ENCODE results near the gene CLCN7. TPM values are rescaled to one million over a fixed set of nuclear protein-coding genes. Genes with fewer than 3 reads are reported as not detected.

Gene CLCN7
- total RNA-seq, 2 donors from 2014 or later, result 43.3 to 47.0 TPM

DNA sequence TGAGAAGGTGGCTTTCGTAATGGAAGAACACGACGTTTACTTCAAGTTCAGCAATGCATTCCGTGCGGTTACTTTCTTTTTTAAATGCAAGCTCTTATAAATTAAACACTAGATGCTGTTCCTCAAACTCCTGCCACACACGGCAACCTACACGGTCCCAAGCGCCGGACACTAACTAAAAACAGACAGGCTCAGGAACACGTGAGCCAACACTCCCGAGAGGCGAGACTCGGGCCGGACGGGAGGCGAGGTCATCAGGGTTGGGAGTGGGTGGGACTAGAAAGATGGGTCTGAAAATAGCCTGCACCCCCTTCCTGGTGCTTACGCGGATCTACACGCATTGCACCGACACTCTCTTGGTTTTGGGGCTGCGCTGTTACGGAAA lies 6.4 kb downstream of the CLCN7 start:
- no peaks in the 10 kb centered on the region for H3K36me3 ChIP-seq
- DNase-seq (ENCODE audit: low spot score) (no peak), ATAC-seq (ENCODE audit: insufficient number of reproducible peaks, low FRiP score, low read depth) (no peak)
- TF ChIP-seq, protein P1, sequence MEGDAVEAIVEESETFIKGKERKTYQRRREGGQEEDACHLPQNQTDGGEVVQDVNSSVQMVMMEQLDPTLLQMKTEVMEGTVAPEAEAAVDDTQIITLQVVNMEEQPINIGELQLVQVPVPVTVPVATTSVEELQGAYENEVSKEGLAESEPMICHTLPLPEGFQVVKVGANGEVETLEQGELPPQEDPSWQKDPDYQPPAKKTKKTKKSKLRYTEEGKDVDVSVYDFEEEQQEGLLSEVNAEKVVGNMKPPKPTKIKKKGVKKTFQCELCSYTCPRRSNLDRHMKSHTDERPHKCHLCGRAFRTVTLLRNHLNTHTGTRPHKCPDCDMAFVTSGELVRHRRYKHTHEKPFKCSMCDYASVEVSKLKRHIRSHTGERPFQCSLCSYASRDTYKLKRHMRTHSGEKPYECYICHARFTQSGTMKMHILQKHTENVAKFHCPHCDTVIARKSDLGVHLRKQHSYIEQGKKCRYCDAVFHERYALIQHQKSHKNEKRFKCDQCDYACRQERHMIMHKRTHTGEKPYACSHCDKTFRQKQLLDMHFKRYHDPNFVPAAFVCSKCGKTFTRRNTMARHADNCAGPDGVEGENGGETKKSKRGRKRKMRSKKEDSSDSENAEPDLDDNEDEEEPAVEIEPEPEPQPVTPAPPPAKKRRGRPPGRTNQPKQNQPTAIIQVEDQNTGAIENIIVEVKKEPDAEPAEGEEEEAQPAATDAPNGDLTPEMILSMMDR (IDR thresholded peaks at IDR 0.05), result no peak
- no peak overlapping the region for H3K27ac ChIP-seq
- H3K4me3 ChIP-seq, result no peak overlapping the region
- H3K27me3 ChIP-seq (replicated peaks; ENCODE audit: insufficient read depth), result no peaks in the 10 kb centered on the region
- no peaks in the 10 kb centered on the region for H3K9me3 ChIP-seq
- peaks cover 3 to 7% of the 10 kb centered on the region in 2 donors for H3K4me1 ChIP-seq (ENCODE audit: control insufficient read depth in 1 of 2, low read depth in 2 of 2)

DNA sequence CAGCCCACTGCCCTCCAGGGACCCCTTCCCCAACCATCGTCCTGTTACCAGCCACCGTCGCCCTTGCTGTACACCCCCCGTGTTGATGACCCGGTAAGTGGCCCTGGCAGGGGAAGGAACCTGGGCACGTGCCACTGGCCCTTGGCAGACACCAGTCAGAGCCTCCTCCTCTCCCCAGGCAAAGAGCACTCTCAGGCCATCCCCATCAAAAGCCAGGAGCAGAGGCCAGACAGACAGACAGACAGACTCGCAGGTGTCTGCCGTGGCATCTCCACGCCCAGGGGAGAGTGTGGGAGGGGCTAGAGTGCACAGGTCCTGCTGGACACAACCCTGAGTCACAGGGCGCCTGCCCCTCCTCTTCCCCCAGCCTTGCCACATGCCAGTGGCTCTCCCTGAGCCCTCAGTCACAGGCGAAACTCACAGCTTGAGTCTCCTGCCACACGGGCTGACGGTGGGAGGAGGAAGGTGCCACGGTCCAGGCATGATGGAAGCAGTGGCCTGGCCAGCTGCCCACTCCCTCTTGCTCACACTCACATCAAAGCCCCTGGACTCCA lies 7.8 kb downstream of the CLCN7 start:
- Histone ChIP-seq H3K4me1 (ENCODE audit: control insufficient read depth in 1 of 2, low read depth in 2 of 2) (no peaks in the 10 kb centered on the region), H3K27ac (no peak overlapping the region), H3K9me3 (no peaks in the 10 kb centered on the region), H3K27me3 (replicated peaks; ENCODE audit: insufficient read depth) (no peaks in the 10 kb centered on the region), H3K4me3 (no peak overlapping the region), H3K36me3 (no peaks in the 10 kb centered on the region)
- ATAC-seq (ENCODE audit: insufficient number of reproducible peaks, low FRiP score, low read depth), result no peak
- TF ChIP-seq, protein P1 (IDR thresholded peaks at IDR 0.05), result no peak
- no peak for DNase-seq (ENCODE audit: low spot score)

DNA sequence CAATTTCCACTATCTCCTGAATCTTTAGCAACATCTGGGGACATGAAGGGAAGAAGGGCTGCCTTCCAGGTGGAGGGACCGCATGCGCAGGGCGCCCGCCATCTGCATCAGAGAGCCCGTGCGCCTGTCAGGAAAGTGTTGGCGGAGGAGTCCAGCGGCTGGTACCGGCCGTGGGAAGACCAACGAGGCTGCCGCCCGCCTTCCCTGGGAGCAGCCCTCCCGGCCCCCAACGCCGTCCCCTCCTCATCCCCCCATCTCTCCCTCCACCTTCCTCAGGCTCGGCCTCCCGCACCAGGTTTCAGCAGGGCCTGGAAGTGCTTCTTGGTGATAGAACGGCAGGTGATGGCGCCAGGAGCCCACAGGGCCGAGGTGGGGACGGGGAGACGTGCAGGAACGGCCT lies 8.8 kb downstream of the CLCN7 start:
- Histone ChIP-seq H3K27ac (no peak overlapping the region), H3K27me3 (replicated peaks; ENCODE audit: insufficient read depth) (no peaks in the 10 kb centered on the region), H3K4me3 (no peak overlapping the region), H3K36me3 (peaks cover 3% of the 10 kb centered on the region), H3K4me1 (ENCODE audit: control insufficient read depth in 1 of 2, low read depth in 2 of 2) (no peaks in the 10 kb centered on the region), H3K9me3 (no peaks in the 10 kb centered on the region)
- TF ChIP-seq, protein P1 (IDR thresholded peaks at IDR 0.05), result no peak
- no peak for DNase-seq (ENCODE audit: low spot score)
- no peak for ATAC-seq (ENCODE audit: insufficient number of reproducible peaks, low FRiP score, low read depth)

DNA sequence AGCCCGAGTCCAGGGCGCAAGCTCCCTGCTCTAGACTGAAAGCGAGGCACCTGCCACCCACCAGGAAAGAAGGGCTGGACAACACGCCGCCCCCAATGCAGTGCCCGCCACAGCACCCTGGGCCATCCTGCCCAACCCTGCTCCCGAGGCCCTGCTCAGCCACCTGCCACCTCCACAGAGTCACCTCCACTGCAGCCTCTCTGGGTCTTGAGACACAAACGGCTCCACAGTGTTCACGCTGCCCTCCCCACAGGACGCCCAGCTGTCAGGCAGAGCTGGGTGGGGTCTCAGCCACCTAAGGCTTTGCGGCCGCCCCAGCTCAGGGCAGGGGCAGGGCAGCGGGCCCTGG lies 9.3 kb downstream of the CLCN7 start:
- Histone ChIP-seq H3K4me3 (no peak overlapping the region), H3K4me1 (ENCODE audit: control insufficient read depth in 1 of 2, low read depth in 2 of 2) (no peaks in the 10 kb centered on the region), H3K27ac (no peak overlapping the region), H3K36me3 (peaks cover 9% of the 10 kb centered on the region), H3K27me3 (replicated peaks; ENCODE audit: insufficient read depth) (no peaks in the 10 kb centered on the region), H3K9me3 (no peaks in the 10 kb centered on the region)
- TF ChIP-seq, protein P1 (IDR thresholded peaks at IDR 0.05), result no peak
- ATAC-seq (ENCODE audit: insufficient number of reproducible peaks, low FRiP score, low read depth) (no peak), DNase-seq (ENCODE audit: low spot score) (no peak)

DNA sequence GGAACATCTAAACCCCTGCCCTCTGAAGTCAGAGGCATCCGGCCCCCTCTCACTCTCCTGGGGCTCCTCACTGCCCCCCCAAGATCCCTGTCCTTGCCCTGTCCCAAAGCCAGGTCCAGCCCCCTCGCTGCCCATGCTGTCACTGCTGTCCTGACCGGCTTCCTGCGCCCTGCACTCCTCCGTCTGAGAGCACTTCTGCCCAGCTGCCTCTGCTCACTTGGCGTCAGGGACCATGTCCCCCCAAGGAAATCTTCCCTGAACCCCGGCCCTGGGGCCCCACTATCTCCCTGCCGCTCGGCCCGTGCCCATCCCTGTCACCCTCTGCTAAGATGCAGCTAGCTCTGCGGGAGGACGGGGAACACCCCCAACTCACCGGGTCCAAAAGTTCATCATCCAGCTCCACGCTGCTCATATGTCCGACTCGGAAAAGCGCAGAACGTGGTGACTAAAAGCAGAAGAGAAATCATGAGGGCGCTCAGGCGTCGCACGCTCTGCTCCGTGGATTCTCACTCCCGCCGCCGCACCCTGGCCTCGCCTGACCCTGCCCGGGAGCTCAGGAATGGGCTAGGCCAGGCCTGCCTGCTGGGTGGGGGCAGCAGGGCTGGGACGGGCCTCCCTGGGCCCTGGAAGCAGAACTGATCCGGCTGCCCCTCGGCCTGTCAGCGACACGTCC lies 9.8 kb downstream of the CLCN7 start:
- Histone ChIP-seq H3K4me3 (no peak overlapping the region), H3K27me3 (replicated peaks; ENCODE audit: insufficient read depth) (no peaks in the 10 kb centered on the region), H3K27ac (no peak overlapping the region), H3K9me3 (no peaks in the 10 kb centered on the region), H3K4me1 (ENCODE audit: control insufficient read depth in 1 of 2, low read depth in 2 of 2) (no peaks in the 10 kb centered on the region), H3K36me3 (peaks cover 14% of the 10 kb centered on the region)
- TF ChIP-seq, protein P1 (IDR thresholded peaks at IDR 0.05), result no peak
- DNase-seq (ENCODE audit: low spot score) (no peak), ATAC-seq (ENCODE audit: insufficient number of reproducible peaks, low FRiP score, low read depth) (no peak)

Measured in thoracic aorta (tissue), 2 donors.